Ovary (tissue), 3 donors: ENCODE data around the gene KCNG2.

Experiments used
- EP300 ChIP-seq: sonication (generic); formaldehyde crosslinking; IDR thresholded peaks from one replicate; pipeline ENCODE4 v1.6.1; 2017; ENCODE audit warnings: antibody characterized with exemption
- POLR2A ChIP-seq: fragments of 450-650 bp; IDR thresholded peaks from one replicate; pipeline ENCODE4 v1.6.1; 2017; ENCODE audit warnings: antibody characterized with exemption, mild to moderate bottlenecking, moderate library complexity
- TF ChIP-seq, protein P1 (sequence below), 3 donors: fragments of 450-650 bp in 2 of 3; fragments of 200-600 bp in 1 of 3; IDR thresholded peaks; one replicate each; pipeline versions ENCODE4 v1.5.1 to v1.8.0; 2016 to 2022; ENCODE audit warnings: antibody characterized with exemption in 3 of 3, mild to moderate bottlenecking in 1 of 3
- donor health status: DM: no; HTN: no; CAD: no.

DNA sequence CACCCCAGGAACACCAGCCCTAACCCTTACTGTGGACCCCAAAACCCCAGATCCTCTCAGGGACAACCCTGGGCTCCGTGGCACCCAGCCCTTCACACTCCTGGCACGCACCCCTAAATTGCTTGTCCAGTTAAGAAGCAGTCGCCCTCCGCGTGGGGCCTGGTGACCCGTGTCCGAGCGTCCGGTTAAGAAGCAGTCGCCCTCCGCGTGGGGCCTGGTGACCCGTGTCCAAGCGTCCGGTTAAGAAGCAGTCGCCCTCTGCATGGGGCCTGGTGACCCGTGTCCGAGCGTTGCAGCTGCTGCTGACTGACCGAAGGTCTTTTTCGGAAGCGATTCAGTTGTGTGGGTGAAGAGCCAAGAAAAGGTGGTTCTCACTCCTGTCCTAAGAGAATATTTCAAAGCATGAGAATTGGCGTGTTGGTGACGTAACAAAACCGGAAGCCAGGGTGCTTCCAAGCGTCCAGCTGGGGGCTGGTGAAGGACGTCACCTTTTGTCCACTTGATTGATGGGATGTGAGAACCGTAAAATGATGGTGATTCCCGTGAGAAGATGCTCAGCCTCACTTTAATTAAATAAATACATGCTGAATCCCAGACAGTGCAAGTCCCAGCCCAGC, 70.5 kb downstream of the KCNG2 start:
- TF ChIP-seq, protein P1, sequence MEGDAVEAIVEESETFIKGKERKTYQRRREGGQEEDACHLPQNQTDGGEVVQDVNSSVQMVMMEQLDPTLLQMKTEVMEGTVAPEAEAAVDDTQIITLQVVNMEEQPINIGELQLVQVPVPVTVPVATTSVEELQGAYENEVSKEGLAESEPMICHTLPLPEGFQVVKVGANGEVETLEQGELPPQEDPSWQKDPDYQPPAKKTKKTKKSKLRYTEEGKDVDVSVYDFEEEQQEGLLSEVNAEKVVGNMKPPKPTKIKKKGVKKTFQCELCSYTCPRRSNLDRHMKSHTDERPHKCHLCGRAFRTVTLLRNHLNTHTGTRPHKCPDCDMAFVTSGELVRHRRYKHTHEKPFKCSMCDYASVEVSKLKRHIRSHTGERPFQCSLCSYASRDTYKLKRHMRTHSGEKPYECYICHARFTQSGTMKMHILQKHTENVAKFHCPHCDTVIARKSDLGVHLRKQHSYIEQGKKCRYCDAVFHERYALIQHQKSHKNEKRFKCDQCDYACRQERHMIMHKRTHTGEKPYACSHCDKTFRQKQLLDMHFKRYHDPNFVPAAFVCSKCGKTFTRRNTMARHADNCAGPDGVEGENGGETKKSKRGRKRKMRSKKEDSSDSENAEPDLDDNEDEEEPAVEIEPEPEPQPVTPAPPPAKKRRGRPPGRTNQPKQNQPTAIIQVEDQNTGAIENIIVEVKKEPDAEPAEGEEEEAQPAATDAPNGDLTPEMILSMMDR (IDR thresholded peaks at IDR 0.05): no peak
- no peak for TF ChIP-seq EP300
- no peak for TF ChIP-seq POLR2A
